Measurements from ENCODE around the gene ECHDC1.
"Not testable (repeated sequence)": the region's sequence is repeated elsewhere in the genome, so short reads cannot be mapped to it uniquely, and the experiment has no call there.

Gene ECHDC1

GRCh38 chr6:127342946-127343808 is at the start of gene ECHDC1:
Gene ECHDC1 (minus strand): TSS chr6:127343609. CDS start chr6:127331028, 12,581 bp downstream.
- DNase-seq: peak in 53 of 56 donors; percentile 2 to 81 (median 52)

- no peak for DNase-seq
Observed at GRCh38 chr6:127392301-127392700, 48.9 kb upstream of the ECHDC1 start.

GRCh38 chr6:127391094-127391953 is 47.9 kb upstream of the ECHDC1 start:
- DNase-seq: no peak

- no peak for DNase-seq
Observed at GRCh38 chr6:127389706-127390105, 46.3 kb upstream of the ECHDC1 start.

- no peak for DNase-seq
Observed at GRCh38 chr6:127385668-127386430, 42.4 kb upstream of the ECHDC1 start.

- not testable (repeated sequence) for DNase-seq
Observed at GRCh38 chr6:127384848-127385247, 41.4 kb upstream of the ECHDC1 start.

- DNase-seq: no peak
Observed at GRCh38 chr6:127383988-127384387, 40.6 kb upstream of the ECHDC1 start.

GRCh38 chr6:127382413-127382812 is 39.0 kb upstream of the ECHDC1 start:
- DNase-seq: no peak

GRCh38 chr6:127381384-127381783 is 38.0 kb upstream of the ECHDC1 start:
- DNase-seq: no peak

- no peak for DNase-seq
Observed at GRCh38 chr6:127376685-127377084, 33.3 kb upstream of the ECHDC1 start.

- no peak for DNase-seq
Observed at GRCh38 chr6:127367023-127367375, 23.6 kb upstream of the ECHDC1 start.

GRCh38 chr6:127366282-127367022 is 23.0 kb upstream of the ECHDC1 start:
- DNase-seq: no peak

GRCh38 chr6:127365874-127366273 is 22.5 kb upstream of the ECHDC1 start:
- DNase-seq: no peak

- no peak for DNase-seq
Observed at GRCh38 chr6:127352524-127352923, 9.1 kb upstream of the ECHDC1 start.

GRCh38 chr6:127349980-127350379 is 6.6 kb upstream of the ECHDC1 start:
- DNase-seq: no peak

GRCh38 chr6:127348028-127348661 is 4.7 kb upstream of the ECHDC1 start:
- no peak for DNase-seq

- no peak for DNase-seq
Observed at GRCh38 chr6:127347178-127347577, 3.8 kb upstream of the ECHDC1 start.

- DNase-seq: no peak
Observed at GRCh38 chr6:127345521-127345920, 2.1 kb upstream of the ECHDC1 start.

GRCh38 chr6:127343809-127344659 is 625 bp upstream of the ECHDC1 start:
- DNase-seq: peak in 2 of 56 donors; percentile 3 to 4
